Ovary (tissue), 9 donors: ENCODE data around the gene CSNK2B. TPM values are rescaled to one million over a fixed set of nuclear protein-coding genes. Genes with fewer than 3 reads are reported as not detected.

Source experiments
- DNase-seq, 5 donors: peaks; one replicate each; pipeline ENCODE4 v3.0.0-alpha.2; 2019 to 2020
- H3K27ac ChIP-seq, 2 donors: fragments of 200-600 bp; one replicate each; pipeline versions ENCODE4 v1.5.1 to v1.8.0; 2019 to 2022
- H3K27me3 ChIP-seq: fragments of 200-600 bp; one replicate; pipeline ENCODE4 v1.8.0; 2022
- H3K36me3 ChIP-seq: fragments of 200-600 bp; sonication (generic); one replicate; pipeline ENCODE4 v1.5.1; 2019
- H3K4me1 ChIP-seq: one replicate; pipeline ENCODE4 v1.8.1; 2013; ENCODE audit warnings: mild to moderate bottlenecking, moderate library complexity; ENCODE audit not compliant: insufficient read depth
- H3K4me3 ChIP-seq: fragments of 200-600 bp; sonication (generic); one replicate; pipeline ENCODE4 v1.5.1; 2017
- H3K9me3 ChIP-seq, 2 donors: fragments of 200-600 bp in 1 of 2; sonication (generic) in 1 of 2; one replicate each; pipeline versions ENCODE4 v1.5.1 to v1.8.1; 2013 to 2019; ENCODE audit warnings: mild to moderate bottlenecking in 1 of 2, moderate library complexity in 1 of 2
- EP300 ChIP-seq: sonication (generic); formaldehyde crosslinking; IDR thresholded peaks from one replicate; pipeline ENCODE4 v1.6.1; 2017; ENCODE audit warnings: antibody characterized with exemption
- POLR2A ChIP-seq: fragments of 450-650 bp; IDR thresholded peaks from one replicate; pipeline ENCODE4 v1.6.1; 2017; ENCODE audit warnings: antibody characterized with exemption, mild to moderate bottlenecking, moderate library complexity
- WGBS, 3 donors: extraction: QIAGEN DNeasy Blood & Tissue Kit in 1 of 3; methylation state at CpG; one replicate each; pipeline versions ENCODE4 v1.1.5 to v1.1.7; 2013 to 2017; 5-methylcytosine and 5-hydroxymethylcytosine counted together
- intact Hi-C, 4 donors: fragments of 100-400 bp; cut with DNase I; formaldehyde crosslinking; loops; one replicate each; pipeline versions ENCODE4 v1.11.0 to v1.15.1; 2022 to 2023
- polyA plus RNA-seq, 2 donors: library from polyadenylated mRNA; stranded (reverse); fragments of 200-250 nt in 1 of 2; fragments of 350-450 nt in 1 of 2; fragmentation: Illumina TruSeq in 1 of 2; extraction: RNeasy Lipid Tissue Mini Kit (QIAGEN cat#74804) in 1 of 2; gene quantifications; one replicate each; pipeline ENCODE4 v1.2.3, GENCODE V29; 2013 to 2014
- total RNA-seq, 7 donors: library from RNA; depleted of rRNA in 2 of 7; stranded (reverse); fragments of >200 nt in 2 of 7; fragmentation: NEBNext Ultra II Directional in 3 of 7; extraction: Animal tissue kit (Norgen Biotek cat#: 25700) in 3 of 7; gene quantifications; one replicate each; pipeline versions ENCODE4 v1.1.0 to v1.2.4, GENCODE V29; 2016 to 2023
- TF ChIP-seq, protein P1 (sequence below), 3 donors: fragments of 450-650 bp in 2 of 3; fragments of 200-600 bp in 1 of 3; IDR thresholded peaks; one replicate each; pipeline versions ENCODE4 v1.5.1 to v1.8.0; 2016 to 2022; ENCODE audit warnings: antibody characterized with exemption in 3 of 3, mild to moderate bottlenecking in 1 of 3
- donor health status: DM: no; HTN: no; CAD: no; lungs with moderate emphysema.
- donor health status: DM: no; HTN: no; CAD: no.
- donor health status: Bipolar disorder and iron deficiency.
- donor health status: DM: yes; HTN: yes; CAD: no.
- donor health status: DM: no; HTN: no; CAD: no.
- donor health status: DM: yes; HTN: yes; CAD: no.

Gene CSNK2B
- total and polyA plus RNA-seq, 9 donors = 120 to 258 (median 144) TPM

DNA sequence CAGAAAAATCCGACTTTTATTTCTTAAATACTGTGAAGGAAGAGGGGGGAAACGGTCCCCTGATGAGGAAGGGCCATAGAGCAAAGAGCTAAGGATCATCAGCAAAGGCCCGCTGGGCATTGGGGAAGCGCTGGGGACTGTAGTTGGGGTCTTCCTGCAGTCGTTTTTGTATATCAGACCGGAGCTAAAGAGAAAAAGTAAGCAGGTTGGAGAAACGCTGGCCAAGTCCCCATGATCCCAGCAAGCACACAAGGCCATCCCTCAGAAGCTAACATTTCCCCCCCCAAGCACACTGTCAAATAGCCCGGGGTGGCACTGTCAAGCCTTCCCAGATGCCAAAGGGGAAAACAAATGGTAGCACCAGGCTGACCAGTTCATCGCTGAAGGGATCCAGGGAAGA is 26.8 kb upstream of the CSNK2B start:
- DNase-seq = no peak
- Histone ChIP-seq H3K27ac (no peak overlapping the region), H3K4me1 (no peaks in the 10 kb centered on the region), H3K27me3 (no peaks in the 10 kb centered on the region), H3K9me3 (no peaks in the 10 kb centered on the region), H3K4me3 (no peak overlapping the region), H3K36me3 (peaks cover 3% of the 10 kb centered on the region)
- 63 to 73% (median 64%) methylated on average over 9 of the region's 9 CpGs for WGBS, 3 donors
- TF ChIP-seq POLR2A (no peak), EP300 (no peak)
- TF ChIP-seq, protein P1, sequence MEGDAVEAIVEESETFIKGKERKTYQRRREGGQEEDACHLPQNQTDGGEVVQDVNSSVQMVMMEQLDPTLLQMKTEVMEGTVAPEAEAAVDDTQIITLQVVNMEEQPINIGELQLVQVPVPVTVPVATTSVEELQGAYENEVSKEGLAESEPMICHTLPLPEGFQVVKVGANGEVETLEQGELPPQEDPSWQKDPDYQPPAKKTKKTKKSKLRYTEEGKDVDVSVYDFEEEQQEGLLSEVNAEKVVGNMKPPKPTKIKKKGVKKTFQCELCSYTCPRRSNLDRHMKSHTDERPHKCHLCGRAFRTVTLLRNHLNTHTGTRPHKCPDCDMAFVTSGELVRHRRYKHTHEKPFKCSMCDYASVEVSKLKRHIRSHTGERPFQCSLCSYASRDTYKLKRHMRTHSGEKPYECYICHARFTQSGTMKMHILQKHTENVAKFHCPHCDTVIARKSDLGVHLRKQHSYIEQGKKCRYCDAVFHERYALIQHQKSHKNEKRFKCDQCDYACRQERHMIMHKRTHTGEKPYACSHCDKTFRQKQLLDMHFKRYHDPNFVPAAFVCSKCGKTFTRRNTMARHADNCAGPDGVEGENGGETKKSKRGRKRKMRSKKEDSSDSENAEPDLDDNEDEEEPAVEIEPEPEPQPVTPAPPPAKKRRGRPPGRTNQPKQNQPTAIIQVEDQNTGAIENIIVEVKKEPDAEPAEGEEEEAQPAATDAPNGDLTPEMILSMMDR (IDR thresholded peaks at IDR 0.05) = no peak
- intact Hi-C loops = no loop called here

DNA sequence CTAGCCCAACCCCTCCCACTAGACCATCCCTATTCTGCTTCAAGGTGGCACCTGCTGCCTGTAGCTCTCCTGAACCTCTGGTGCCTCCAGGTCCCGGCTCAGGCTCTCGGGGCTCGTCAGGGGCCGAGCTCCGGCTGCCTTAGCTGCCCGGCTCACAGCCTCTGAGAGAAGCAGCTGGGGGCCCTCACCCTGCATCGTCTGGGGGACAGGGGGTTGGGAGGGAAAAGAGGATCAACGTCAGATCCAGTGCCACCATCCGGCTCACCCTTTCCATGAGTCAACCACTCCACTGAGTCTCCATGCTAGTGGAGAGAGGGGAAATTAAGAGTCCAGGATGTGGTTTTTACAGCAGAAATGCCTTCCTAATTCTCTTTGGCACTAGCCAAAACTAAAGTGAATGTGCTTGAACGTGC is 26.4 kb upstream of the CSNK2B start:
- DNase-seq = no peak
- TF ChIP-seq EP300 = no peak
- TF ChIP-seq, protein P1 (IDR thresholded peaks at IDR 0.05) = no peak
- no peak for TF ChIP-seq POLR2A
- intact Hi-C loops = no loop called here
- Histone ChIP-seq H3K36me3 (peaks cover 3% of the 10 kb centered on the region), H3K27me3 (no peaks in the 10 kb centered on the region), H3K4me3 (no peak overlapping the region), H3K27ac (no peak overlapping the region), H3K9me3 (no peaks in the 10 kb centered on the region), H3K4me1 (no peaks in the 10 kb centered on the region)
- 69 to 73% (median 69%) methylated on average over 10 of the region's 10 CpGs for WGBS, 3 donors

DNA sequence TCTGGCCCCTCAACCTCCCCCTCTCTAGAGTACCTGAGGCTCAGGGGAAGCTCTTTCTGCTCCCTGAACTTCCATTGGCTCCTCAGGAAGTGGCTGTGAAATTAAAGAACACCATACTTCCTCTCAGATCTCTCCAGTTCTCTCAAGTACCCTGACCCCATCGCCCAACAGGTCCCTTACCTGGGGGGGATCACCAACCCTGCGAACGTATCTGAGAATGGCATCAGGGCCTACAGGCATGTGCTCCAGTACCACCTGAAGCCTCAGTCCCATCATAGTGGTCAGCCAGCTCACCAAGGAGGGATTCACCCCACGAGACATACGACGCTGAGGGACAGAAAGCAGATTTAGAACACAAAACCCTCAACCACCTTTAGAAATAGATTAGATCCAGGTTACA is 25.3 kb upstream of the CSNK2B start:
- H3K27me3 ChIP-seq = no peaks in the 10 kb centered on the region
- no peak overlapping the region for H3K27ac ChIP-seq
- no peak overlapping the region for H3K4me3 ChIP-seq
- no peaks in the 10 kb centered on the region for H3K4me1 ChIP-seq
- DNase-seq = no peak
- TF ChIP-seq, protein P1 (IDR thresholded peaks at IDR 0.05) = no peak
- H3K9me3 ChIP-seq = no peaks in the 10 kb centered on the region
- 91 to 96% (median 93%) methylated on average over 6 of the region's 6 CpGs for WGBS, 3 donors
- H3K36me3 ChIP-seq = no peaks in the 10 kb centered on the region
- intact Hi-C loops = no loop called here

DNA sequence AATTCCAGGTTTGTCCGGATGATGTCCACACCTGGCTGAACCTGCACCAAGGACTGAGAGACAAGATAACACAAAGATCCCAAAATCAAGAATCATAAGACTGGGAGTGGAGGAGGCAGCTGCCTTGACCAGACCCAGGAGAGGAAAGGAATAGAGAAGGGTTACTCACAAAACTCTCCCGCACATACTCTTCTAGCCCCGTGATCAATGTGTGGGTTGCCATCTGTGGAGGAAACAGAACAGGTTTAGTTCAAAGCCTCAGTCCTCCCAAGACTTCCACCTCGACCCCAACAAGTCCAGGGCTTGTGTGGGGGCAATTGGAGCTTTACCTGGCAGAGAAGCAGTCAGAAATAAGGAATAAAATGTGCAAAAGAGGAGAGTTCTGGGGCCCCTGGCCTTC is 24.5 kb upstream of the CSNK2B start:
- WGBS, 3 donors = 77 to 81% (median 80%) methylated on average over 4 of the region's 4 CpGs
- H3K36me3 ChIP-seq = no peaks in the 10 kb centered on the region
- intact Hi-C loops = no loop called here

More for the DNA sequence above, 24.5 kb upstream of the CSNK2B start:
- H3K27ac ChIP-seq = no peak overlapping the region
- no peaks in the 10 kb centered on the region for H3K9me3 ChIP-seq
- TF ChIP-seq EP300 = no peak
- no peak for TF ChIP-seq POLR2A
- TF ChIP-seq, protein P1 (IDR thresholded peaks at IDR 0.05) = no peak
- no peak overlapping the region for H3K4me3 ChIP-seq
- H3K4me1 ChIP-seq = no peaks in the 10 kb centered on the region
- no peak for DNase-seq
- H3K27me3 ChIP-seq = no peaks in the 10 kb centered on the region
